PC-3 (cell line): ENCODE results near the gene CENPC. TPM values are rescaled to one million over a fixed set of nuclear protein-coding genes. Genes with fewer than 3 reads are reported as not detected.
A peak's percentile ranks its signal among the peaks of the same experiment; 100 is the strongest.

Source experiments
- ATAC-seq: fragments of 200-7000 bp; cut with Tn5 transposase; 2 replicates; pipeline ENCODE4 v1.9.1; 2020; ENCODE audit warnings: mild to moderate bottlenecking, moderate library complexity
- BruUV-seq: library from RNA; stranded (reverse); fragments of 400-500 nt; replicated peaks from 2 replicates; lab custom pipeline; 2021; lab: Mats Ljungman, UMichigan
- CTCF ChIA-PET: fragments of 300-600 bp; sonication (Branson Sonifier 250); formaldehyde crosslinking; loops from one replicate; lab custom pipeline; 2022; ENCODE audit warnings: antibody characterized with exemption; lab: Charles Lee
- POLR2A ChIA-PET: fragments of 300-600 bp; sonication (Branson Sonifier 250); formaldehyde crosslinking; loops from one replicate; lab custom pipeline; 2022; ENCODE audit warnings: antibody characterized with exemption; ENCODE audit not compliant: unreplicated experiment; lab: Charles Lee
- DNase-seq: peaks from one replicate; pipeline ENCODE4 v3.0.0-alpha.2; 2015
- H2AFZ ChIP-seq: fragments of 300-600 bp; sonication (generic); 2 replicates; pipeline ENCODE4 v1.6.0; 2016; ENCODE audit warnings: antibody characterized with exemption, low read length
- H3F3A ChIP-seq: fragments of 300-600 bp; sonication (generic); one replicate; pipeline ENCODE4 v1.6.0; 2017; ENCODE audit warnings: antibody characterized with exemption, low read length, control low read depth, mild to moderate bottlenecking; ENCODE audit not compliant: unreplicated experiment
- H3K27ac ChIP-seq: fragments of 300-600 bp; sonication (generic); 2 replicates; pipeline ENCODE4 v1.5.1; 2016; ENCODE audit warnings: mild to moderate bottlenecking, low read length
- H3K27me3 ChIP-seq: fragments of 300-600 bp; sonication (generic); 2 replicates; pipeline ENCODE4 v1.6.1; 2016; ENCODE audit warnings: low read length, mixed read lengths
- H3K36me3 ChIP-seq: fragments of 300-600 bp; sonication (generic); 2 replicates; pipeline ENCODE4 v1.6.1; 2016; ENCODE audit warnings: low read depth, mixed run types, low read length, mixed read lengths
- H3K4me1 ChIP-seq: fragments of 300-600 bp; sonication (generic); 2 replicates; pipeline ENCODE4 v1.5.1; 2016; ENCODE audit warnings: low read length; ENCODE audit not compliant: insufficient read depth
- H3K4me2 ChIP-seq: fragments of 300-600 bp; sonication (generic); 2 replicates; pipeline ENCODE4 v1.6.0; 2016; ENCODE audit warnings: low read length
- H3K4me3 ChIP-seq: fragments of 300-600 bp; sonication (generic); 2 replicates; pipeline ENCODE4 v1.5.1; 2016; ENCODE audit warnings: mild to moderate bottlenecking, low read length, mixed read lengths
- H3K79me2 ChIP-seq: fragments of 300-600 bp; sonication (generic); 2 replicates; pipeline ENCODE4 v1.6.1; 2017; ENCODE audit warnings: low read length, mixed read lengths
- H3K9ac ChIP-seq: fragments of 300-600 bp; sonication (generic); 2 replicates; pipeline ENCODE4 v1.6.0; 2016; ENCODE audit warnings: mild to moderate bottlenecking, low read length
- H3K9me2 ChIP-seq: fragments of 300-600 bp; sonication (generic); replicated peaks from 2 replicates; pipeline ENCODE4 v1.6.1; 2016; ENCODE audit warnings: mixed run types, low read length, mixed read lengths
- H3K9me3 ChIP-seq: fragments of 300-600 bp; sonication (generic); 2 replicates; pipeline ENCODE4 v1.6.1; 2016; ENCODE audit warnings: low read length, mixed read lengths
- H4K20me1 ChIP-seq: fragments of 300-600 bp; sonication (generic); 2 replicates; pipeline ENCODE4 v1.6.1; 2016; ENCODE audit warnings: low read length, mixed read lengths
- CTCF ChIP-seq: fragments of 300-600 bp; sonication (generic); conservative IDR thresholded peaks from 2 replicates; pipeline ENCODE4 v1.5.1; 2017; ENCODE audit warnings: antibody characterized with exemption, low read depth, mild to moderate bottlenecking, low read length
- EZH2 ChIP-seq: fragments of 300-600 bp; sonication (generic); IDR thresholded peaks from one replicate; pipeline ENCODE4 v1.6.1; 2017; ENCODE audit warnings: antibody characterized with exemption, mild to moderate bottlenecking, low read length; ENCODE audit not compliant: unreplicated experiment
- EZH2phosphoT487 ChIP-seq: fragments of 300-600 bp; sonication (generic); IDR thresholded peaks from 2 replicates; pipeline ENCODE4 v1.6.1; 2018; ENCODE audit warnings: mild to moderate bottlenecking, antibody characterized with exemption, low read length, borderline replicate concordance
- intact Hi-C: fragments of 100-400 bp; cut with micrococcal nuclease; formaldehyde crosslinking; loops from 2 replicates; pipeline ENCODE4 v1.9.0; 2023
- total RNA-seq: library from RNA; depleted of rRNA; stranded (reverse); fragments of >200 nt; gene quantifications from 2 replicates; pipeline ENCODE4 v1.2.3, GENCODE V29; 2014

CENPC gene
- total RNA-seq, 1 experiment from 2014 or later, result 10.6 TPM

GRCh38 chr4:67452100-67452845 is 93.0 kb downstream of the CENPC start:
- H3F3A ChIP-seq, result no peaks in the 10 kb centered on the region
- H3K9me2 ChIP-seq, result no peaks in the 10 kb centered on the region
- H3K79me2 ChIP-seq, result no peaks in the 10 kb centered on the region
- H3K4me1 ChIP-seq, result 0 out of 2 replicates have a peak, but pooled peaks cover 3% of the 10 kb centered on the region
- intact Hi-C loops, result no loop called here
- H4K20me1 ChIP-seq, result no peaks in the 10 kb centered on the region
- no peak overlapping the region for H3K4me2 ChIP-seq
- H3K4me3 ChIP-seq, result no peak overlapping the region
- POLR2A ChIA-PET, result no interaction called here
- no peak overlapping the region for H3K9ac ChIP-seq
- no peaks in the 10 kb centered on the region for H3K36me3 ChIP-seq
- TF ChIP-seq CTCF (no peak), EZH2phosphoT487 (no peak), EZH2 (no peak)
- no peaks in the 10 kb centered on the region for H3K27me3 ChIP-seq
- ATAC-seq (peak; percentile 23; the same call in 1 of the 2 replicates), DNase-seq (no peak)
- no peak overlapping the region for H3K27ac ChIP-seq
- no TSS peak for BruUV-seq
- H2AFZ ChIP-seq, result no peak overlapping the region
- CTCF ChIA-PET, result no interaction called here
- no peaks in the 10 kb centered on the region for H3K9me3 ChIP-seq

GRCh38 chr4:67451464-67451863 is 93.8 kb downstream of the CENPC start:
- no peak for TF ChIP-seq EZH2phosphoT487
- TF ChIP-seq EZH2, result no peak
- no peak for TF ChIP-seq CTCF
- no peaks in the 10 kb centered on the region for H3K9me3 ChIP-seq
- no TSS peak for BruUV-seq
- H3K36me3 ChIP-seq, result no peaks in the 10 kb centered on the region
- no peaks in the 10 kb centered on the region for H4K20me1 ChIP-seq
- DNase-seq (peak; percentile 68), ATAC-seq (peak; percentile 99)
- no peaks in the 10 kb centered on the region for H3K9me2 ChIP-seq
- 0 out of 2 replicates have a peak, but pooled peaks cover 3% of the 10 kb centered on the region for H3K4me1 ChIP-seq
- ChIA-PET CTCF (no interaction called here), POLR2A (no interaction called here)
- H3K4me2 ChIP-seq, result no peak overlapping the region
- intact Hi-C loops, result no loop called here
- H3K27me3 ChIP-seq, result no peaks in the 10 kb centered on the region
- no peak overlapping the region for H3K4me3 ChIP-seq
- H3K9ac ChIP-seq, result no peak overlapping the region
- H3K27ac ChIP-seq, result no peak overlapping the region
- no peak overlapping the region for H2AFZ ChIP-seq
- no peaks in the 10 kb centered on the region for H3K79me2 ChIP-seq
- no peaks in the 10 kb centered on the region for H3F3A ChIP-seq

- H2AFZ ChIP-seq, result no peak overlapping the region
- no peaks in the 10 kb centered on the region for H3K27me3 ChIP-seq
- H3K9ac ChIP-seq, result no peak overlapping the region
- no peaks in the 10 kb centered on the region for H3K79me2 ChIP-seq
- no peak overlapping the region for H3K27ac ChIP-seq
- H4K20me1 ChIP-seq, result no peaks in the 10 kb centered on the region
- H3K36me3 ChIP-seq, result no peaks in the 10 kb centered on the region
- H3K4me1 ChIP-seq, result 0 out of 2 replicates have a peak, but pooled peaks cover 3% of the 10 kb centered on the region
- no peaks in the 10 kb centered on the region for H3F3A ChIP-seq
- DNase-seq (no peak), ATAC-seq (no peak)
- no peaks in the 10 kb centered on the region for H3K9me2 ChIP-seq
- TF ChIP-seq CTCF, result no peak
- TF ChIP-seq EZH2, result no peak
- no peak for TF ChIP-seq EZH2phosphoT487
- H3K4me3 ChIP-seq, result no peak overlapping the region
- H3K4me2 ChIP-seq, result no peak overlapping the region
- BruUV-seq, result no TSS peak
- POLR2A ChIA-PET, result no interaction called here
- intact Hi-C loops, result no loop called here
- H3K9me3 ChIP-seq, result no peaks in the 10 kb centered on the region
- CTCF ChIA-PET, result no interaction called here
These were observed 96.7 kb downstream of the CENPC start for GRCh38 chr4:67448621-67449020.
